ENCODE measurements around the gene CERCAM.

Gene CERCAM, protein sequence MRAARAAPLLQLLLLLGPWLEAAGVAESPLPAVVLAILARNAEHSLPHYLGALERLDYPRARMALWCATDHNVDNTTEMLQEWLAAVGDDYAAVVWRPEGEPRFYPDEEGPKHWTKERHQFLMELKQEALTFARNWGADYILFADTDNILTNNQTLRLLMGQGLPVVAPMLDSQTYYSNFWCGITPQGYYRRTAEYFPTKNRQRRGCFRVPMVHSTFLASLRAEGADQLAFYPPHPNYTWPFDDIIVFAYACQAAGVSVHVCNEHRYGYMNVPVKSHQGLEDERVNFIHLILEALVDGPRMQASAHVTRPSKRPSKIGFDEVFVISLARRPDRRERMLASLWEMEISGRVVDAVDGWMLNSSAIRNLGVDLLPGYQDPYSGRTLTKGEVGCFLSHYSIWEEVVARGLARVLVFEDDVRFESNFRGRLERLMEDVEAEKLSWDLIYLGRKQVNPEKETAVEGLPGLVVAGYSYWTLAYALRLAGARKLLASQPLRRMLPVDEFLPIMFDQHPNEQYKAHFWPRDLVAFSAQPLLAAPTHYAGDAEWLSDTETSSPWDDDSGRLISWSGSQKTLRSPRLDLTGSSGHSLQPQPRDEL

DNA sequence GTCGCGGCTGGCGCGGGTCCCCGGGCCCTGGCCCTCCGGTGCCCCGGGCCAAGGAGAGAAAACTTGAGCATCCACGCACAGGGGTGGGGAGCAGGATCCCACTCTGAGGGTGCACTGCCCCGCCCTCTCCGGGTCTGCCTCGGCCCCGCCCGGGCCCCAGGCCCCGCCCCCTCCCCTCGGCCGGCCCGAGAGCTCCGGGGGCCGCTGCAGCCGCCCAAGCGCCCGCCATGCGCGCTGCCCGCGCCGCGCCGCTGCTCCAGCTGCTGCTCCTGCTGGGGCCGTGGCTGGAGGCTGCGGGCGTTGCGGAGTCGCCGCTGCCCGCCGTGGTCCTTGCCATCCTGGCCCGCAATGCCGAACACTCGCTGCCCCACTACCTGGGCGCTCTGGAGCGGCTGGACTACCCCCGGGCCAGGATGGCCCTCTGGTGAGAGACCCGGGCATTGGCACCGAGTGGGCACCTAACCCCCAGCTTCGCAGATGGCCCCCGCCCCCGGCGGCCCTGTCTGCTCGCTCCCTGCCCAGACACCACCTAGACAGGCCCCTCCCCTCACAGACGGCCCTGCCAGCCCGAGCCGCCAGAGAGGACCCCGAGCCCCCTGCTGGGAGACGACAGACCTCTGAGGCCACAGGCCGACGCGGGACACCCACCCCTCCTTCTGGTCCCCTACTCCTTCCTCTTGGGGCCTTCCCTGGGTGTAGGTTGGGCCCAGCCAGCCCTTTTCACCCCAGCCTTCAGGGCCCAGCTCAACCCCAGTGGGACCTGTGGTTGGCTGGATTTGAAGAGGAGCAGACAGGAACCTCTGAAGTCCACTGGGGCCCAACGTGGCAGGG is at the start of gene CERCAM:
Gene CERCAM, plus strand, starts transcription at position 207 of the 831 bp plus-strand sequence. Its CDS starts 21 bp downstream, at position 228.
- peak; percentile 32 to 79 (median 55) for DNase-seq

DNA sequence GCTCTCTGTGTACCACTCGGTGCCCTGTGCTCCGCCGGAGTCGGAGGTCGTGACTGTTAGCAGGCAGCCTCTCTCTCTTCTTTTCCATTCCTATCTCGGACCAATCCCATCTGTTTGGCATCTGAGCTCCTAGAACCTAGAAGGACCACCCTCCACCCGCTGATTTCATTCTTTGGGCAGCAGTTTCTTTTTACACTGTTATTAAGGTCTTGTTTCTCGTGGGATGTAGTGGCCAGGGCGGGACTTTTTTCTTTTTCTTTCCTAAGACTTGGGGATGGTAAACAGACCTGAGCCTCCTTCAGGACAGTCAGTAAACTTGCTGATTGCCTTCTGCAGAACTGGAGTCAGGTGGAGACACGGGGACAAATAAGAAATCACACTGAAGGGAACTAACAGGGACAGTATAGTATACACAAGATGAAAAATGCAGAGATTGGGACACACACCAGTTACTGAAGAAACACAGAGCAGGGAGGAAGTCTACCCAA is 49.0 kb upstream of the CERCAM start:
- DNase-seq = peak; percentile 20 to 34 (median 21)

DNA sequence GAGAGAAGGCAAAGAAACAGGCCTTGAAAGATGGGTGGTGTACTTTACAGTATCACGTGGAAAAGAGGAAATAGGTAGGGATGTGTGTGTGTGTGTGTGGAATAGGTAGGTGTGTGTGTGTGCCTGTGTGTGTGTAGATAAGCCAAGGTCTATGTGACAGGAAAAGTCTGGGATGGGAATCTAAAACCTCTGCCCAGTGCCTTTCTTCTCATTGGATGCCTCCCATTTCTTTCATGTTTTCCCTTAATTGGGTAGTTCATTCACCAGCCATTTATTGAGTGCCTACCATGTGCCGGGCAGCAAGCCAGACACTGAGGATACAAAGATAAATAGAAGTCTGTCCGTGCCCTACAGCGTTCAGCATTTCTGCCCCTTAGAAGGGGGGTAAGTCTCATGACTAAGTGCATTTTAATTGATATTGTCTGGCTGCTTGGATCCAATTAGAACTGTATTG is 48.4 kb upstream of the CERCAM start:
- no peak for DNase-seq

DNA sequence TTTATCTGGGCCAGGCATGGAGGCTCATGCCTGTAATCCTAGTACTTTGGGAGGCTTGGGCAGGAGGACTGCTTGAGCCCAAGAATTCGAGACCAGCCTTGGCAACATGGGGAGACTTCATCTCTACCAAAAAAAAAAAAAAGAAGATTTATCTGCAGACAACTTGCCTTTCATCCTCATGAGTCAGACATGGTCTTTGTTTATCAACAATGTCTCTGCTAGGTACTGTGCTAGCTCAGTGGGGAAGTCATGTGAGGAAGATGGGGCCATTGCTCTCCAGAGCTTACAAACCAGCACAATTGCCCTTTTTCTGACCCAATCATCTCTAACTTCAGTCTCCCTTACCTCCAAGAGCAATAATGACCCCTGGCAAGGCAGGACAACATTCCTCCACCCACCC is 47.9 kb upstream of the CERCAM start:
- DNase-seq = peak in 1 of 3 donors; percentile 11

DNA sequence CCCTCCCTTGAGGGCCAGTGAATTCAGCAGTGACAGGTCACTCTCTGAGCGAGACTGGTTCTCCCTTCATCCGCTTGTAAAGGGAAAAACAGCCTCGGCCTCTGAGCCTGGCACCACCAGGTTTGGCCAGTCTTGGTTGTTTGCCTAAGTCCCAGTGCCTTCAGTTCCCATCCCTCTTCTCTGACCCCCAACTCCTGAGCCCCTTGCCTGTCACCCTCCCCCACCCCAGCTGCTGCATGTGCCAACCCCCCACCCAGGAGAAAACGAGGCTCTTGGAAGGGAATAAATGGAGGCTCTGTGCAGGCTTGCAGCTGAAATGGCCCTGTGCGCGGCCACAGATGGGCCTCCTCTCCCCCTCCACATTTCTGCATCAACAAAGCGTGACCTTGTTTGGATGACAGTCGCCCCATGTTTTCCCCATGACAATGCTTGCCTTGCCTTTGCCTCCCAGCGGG is 46.4 kb upstream of the CERCAM start:
- no peak for DNase-seq

DNA sequence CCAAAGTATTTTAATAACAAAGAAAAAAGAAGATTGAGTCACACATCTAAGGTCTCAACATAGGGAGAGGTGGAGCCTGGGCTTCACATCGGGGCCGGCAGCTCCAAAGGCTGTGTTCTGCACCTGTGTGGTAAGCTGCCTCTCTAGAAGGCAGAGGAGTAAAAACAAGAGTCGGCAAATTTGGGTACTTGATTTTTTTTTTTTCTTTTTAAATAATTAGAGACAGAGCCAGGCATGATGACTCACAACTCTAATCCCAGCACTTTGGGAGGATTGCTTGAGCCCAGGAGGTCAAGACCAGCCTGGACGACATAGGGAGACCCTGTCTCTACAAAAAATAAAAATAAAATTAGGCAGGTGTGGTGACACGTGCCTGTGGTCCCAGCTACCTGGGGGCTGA is 44.8 kb upstream of the CERCAM start:
- DNase-seq = no peak

DNA sequence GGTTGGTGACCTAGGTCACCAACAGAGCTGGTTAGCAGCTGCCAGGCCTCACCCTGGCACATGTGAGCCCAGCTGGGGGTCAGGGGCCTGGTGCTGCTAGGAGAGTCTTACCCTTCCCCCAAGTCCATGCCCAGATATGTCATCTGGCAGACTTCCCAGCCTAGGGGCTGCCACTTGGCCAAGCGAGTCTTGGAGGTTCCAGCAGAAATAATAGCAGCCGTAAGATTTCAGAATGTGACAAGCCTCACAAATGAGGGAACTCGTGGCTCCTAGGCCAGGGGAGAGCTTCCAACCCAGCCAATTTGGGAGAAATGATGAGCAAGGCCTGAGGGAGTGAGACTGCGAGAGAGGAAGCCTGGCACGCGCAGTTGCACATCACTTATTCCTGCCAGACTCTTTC is 38.4 kb upstream of the CERCAM start:
- no peak for DNase-seq

DNA sequence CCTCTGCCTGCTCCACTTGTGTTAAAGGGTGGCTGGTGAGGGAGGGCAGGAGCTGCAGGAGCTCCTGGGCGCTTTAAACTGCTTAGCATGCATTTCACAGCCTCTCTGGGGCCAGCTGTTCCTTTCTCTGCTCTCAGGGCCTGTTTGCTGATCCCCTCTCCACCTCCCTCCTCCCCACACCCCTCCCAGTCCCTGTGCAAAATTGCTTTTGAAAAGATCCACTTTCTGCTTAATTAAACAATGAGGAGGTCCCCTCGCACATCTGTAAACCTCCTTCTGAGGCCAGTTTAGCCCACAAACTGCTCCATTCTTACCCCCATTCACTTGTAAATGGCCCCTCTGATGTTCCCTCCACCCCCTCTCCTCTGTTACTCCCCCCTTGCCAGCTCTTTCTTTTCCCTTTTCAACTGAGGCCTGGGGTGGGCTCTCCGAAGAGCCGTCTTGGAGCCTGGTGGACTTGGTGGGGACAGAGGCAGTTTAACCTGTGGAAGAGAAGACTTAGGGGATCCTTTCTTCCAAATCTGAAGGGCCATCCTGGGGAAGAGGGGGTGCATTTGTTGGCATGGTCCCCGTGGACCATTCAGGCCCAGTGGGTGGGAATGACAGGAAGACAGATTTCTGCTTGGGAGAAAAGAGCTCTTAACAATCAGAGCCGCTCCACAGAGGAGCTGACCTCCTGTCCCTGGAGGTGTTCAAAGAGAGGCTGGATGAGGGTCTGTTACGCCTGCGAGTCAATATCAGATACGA is 37.5 kb upstream of the CERCAM start:
- DNase-seq = no peak

DNA sequence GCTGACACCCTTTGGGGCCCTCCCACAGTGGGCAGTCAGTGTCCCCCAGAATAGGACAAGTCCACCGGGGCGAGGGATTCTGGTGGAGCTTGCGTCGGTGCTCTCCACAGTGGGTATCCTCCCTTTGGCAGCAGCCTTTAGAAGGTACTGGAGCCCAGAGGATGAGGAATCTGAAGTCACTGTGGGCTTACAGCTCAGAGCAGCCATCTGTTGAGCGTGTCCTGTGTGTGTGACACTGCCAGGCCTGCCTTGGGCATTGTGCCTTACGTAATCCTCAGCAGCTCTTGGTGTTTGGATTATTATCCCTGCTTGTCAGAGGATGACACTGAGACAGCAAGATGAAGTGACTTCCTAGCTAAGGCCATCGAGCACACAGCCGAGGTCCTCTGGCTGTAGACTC is 36.9 kb upstream of the CERCAM start:
- DNase-seq = no peak

DNA sequence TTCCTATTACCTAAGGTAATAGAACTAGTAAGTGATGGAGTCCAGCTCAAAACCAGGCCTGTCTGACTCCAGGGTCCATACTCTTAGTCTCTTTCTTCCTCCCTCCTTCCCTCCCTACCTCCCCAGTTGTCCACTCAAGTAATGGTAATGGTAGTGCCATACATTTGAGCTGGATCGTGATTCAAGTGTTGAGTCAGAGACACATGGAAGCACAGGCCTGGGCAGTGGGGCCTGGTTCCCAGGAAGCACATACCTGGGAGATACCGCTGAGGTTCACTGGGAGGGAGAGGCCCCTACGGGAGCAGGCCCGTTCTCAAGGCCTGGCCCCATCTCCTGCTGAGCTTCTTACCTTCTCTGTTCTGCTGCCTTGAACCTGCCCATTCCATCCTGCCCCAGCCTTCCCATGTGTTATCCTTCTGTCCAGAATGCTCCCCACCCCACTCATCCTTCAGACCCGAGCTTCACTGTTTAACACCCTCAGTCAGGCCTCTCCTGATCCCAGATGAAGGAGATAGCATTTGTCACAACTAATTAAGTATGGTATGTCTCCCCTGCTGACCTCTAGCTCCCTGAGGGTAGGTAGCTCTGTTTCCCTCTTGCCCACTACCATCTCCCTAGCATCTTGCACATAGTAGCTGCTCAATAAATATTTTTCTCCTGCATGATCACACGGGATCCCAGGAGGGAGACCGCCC is 35.7 kb upstream of the CERCAM start:
- no peak for DNase-seq

DNA sequence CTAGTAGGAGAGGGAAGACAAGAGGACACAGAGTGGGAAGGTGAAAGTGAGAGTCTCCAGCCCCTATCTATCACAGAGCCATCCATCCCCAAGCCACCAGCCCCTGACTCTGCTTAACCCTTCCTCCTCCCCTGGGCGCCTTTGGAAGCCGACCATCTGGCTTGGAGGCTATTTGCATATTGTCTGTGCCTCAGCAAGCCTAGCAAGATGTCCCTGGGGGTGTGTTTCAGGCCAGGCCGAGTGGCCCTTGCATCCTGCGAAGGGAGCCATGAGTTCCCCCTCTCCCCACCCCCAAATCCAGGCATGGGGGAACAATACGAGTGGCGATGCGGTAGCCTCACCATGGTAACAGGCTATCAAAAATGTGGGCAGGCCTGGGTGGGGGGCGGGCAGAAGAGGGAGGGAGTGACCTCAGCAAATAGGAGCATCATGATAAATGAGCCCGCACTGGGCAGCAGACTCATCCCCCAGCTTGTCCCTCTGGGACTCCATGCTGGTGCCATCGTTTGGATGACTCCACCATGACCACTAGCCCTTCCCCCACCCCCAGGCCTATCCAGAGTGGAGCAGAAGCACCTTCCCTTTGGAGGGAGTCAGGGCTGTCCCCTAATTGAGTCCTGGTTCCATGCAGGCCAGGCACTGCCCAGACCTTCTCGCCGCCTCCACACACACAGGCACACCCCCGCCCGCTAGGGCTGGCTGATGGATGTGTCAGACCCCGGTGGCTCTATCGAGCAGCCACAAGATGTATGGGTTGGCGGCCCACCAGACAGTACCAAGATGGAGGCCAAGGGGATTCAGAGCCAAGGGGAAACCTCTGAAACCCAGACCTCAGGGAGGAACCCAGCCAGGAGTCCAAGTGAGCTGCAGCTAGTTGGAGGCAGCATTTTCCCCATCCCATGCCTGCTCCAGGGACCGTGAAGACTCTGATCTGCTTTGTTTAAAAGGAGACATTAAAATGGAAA is 34.9 kb upstream of the CERCAM start:
- DNase-seq = no peak

DNA sequence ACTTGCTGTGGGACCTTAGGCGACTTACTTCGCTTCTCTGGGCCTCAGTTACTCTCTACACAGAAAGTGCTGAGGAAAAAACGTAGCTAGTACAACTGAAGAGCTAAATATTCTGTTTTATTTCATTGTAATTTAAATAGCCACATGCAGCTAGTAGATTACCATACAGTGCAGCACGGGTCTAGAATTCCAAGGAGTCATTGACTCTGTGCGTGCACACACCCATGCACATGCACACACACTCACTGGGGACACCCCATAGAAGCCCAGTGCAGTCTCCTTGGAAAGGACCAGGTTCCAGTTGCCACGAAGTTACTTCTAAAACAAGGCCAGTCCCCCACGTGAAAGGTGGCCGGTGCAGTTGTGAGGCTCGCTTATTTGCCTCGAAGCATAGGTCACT is 32.5 kb upstream of the CERCAM start:
- no peak for DNase-seq

DNA sequence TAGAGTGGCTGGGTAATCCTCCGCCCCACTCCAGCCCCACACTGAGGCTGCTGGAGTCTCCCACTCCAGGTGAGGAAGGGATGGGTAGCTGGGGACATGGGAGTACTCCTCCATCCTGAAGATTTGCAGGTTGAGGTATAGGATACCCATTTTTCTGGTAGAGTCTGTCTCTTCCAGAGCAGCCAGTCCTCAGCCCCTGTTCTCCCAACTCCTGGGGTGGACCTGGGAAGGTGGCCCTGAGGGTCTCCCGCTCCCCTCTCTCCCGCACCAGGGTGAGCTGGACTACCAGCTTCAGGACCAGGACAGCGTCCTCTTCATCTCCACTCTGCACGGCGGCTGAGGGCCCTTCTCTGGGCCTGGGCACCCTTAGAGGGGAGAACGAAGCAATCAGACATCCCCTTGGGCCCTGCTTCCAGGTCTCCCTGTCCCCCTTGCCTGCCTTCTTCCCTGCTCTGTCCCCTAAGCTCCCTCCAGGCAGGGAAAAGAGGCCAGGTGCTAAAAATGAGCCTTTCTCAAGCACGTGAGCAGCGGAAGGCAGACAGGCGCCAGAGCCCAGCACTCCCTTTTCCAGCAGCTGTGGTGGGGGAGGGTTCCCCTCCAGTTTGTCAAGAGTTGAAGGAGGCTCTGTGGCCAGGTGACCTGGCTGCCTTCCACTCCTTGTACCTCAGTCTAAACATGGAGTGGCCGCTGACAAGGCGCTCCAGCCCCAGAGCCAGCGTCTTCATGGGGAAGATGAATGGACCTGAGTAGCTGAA is 31.1 kb upstream of the CERCAM start:
- no peak for DNase-seq

DNA sequence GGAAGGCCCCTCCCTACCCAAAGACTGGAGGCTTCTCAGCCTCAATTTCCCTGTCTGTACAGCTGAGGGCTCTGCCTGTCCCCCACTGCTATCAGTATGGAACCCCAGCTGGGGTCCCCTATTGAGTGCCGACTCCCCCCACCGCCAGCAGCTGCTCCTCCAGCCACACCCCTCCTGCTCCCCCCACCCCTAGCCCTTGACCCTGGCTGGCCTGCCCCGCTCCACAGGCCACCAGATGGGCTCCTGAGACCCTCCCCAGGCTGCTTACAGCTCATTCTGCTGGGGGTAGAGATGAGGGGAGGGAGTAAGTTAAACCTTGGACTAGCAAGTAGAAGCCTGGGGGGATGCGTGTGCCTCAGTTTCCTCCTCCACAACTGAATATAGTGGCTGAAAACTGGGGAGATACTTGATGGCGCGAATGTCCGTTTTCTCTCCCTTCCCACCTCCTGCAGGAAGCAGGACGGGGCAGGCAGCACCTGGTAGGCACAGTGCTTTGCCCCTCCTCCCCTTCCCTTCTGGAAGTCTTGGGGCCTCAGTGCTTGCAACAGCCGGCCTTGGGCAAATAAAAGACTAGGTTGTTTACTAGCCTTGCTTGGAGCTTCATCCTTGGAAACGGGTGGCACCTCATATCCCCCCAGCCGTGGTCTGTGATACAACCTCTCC is 30.4 kb upstream of the CERCAM start:
- DNase-seq = no peak

DNA sequence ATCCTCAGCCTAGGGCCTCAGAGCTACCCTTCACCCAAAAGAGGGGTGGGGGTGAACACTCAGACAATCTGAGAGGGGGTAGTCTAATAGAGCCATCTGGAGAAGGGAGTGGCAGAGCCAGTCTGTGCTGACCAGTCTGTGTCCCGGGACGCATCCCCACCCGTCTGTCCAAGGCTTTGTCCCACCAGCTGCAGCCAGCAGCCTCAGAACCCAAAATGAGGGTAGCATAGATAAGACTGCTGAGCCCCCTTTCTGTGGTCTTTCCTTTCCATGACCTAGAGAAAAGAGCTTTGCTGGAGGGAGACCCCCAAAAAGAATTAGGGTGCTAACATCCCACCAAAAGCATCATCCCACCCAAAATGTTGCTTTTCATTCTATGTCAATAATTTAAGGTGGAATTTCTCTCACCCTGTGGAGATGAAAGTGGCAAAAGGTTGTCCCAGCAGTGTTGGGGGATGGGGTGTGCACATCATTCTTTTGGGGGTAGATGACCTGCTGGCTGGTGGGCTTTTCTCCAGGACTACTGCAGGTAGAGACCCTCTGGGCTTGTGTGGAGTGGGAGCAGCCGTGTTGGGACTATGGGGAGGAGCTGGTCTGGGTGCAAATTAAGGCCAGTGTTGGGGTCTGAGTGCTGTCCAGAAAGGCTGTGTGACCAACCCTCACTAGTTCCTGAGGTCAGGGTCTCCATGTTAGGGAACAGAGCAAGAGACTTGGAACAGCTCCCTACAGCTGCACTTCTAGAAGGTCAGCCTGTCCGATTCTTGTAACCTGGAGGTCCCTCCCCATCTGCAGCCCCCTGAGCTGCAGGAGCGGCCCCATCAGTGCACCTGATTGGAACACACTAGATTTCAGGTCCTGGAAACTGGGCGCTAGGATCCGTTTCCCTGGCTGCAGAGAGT is 29.6 kb upstream of the CERCAM start:
- DNase-seq = no peak

DNA sequence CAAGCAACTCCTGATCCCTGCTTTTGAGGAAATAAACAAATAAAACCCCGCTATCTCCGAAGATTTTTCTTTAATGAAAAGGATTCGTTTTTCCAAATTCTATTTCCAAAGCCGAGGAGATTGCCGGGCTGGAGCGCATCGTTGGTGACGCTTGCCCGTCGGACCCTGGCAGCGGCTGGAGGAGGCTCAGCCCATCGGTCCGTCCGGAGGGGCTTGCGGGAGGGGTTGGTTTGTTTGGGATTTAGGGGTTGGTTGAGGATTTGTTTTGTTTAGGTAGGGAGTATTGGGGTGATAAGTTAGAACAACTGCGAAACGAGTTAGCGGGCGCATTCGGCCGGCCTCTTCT is 28.7 kb upstream of the CERCAM start:
- no peak for DNase-seq

DNA sequence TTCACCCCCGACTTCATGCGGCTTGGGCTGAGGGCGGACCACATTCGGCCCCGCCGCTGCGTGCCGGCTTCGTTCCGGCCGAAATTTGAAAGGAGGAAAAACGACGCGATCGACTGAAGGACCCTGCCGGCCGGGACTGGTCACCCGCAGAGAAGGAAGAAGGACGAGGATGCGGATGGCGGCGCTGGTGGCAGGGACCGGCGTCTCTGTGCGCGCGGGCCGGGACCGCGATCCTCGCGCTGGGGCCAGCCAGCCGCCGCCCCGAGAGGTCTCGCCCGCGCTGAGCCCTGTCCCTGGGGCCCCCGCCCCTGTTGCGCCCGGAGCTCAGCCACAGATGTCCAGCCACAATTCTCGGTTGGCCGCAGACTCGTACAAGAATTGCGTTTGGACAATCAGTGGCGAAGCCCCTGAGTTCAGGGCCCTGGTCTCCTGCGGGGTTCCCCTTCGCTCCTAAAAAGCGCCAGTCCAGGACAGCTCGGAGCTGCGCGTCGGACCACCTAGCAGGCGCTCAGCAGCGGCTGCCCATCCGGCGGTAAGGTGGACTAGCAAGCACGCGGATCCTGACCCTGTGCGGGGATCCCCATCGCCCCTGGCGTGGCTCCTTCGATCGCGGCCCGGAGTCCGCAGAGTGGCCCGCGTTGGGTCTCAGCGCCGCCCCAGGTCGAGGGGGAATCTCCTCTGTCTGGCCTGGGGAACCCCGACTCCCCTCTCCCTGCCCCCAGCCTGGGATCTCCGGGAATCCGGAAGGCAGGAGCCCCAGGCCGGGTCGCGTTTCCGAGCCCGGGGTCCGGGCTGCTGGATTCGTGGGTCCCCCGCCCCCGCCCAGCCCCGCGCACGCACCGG is 28.1 kb upstream of the CERCAM start:
- DNase-seq = no peak

Measured in suppressor macrophage treated with lipopolysaccharide for 1 hour (primary cell).